GM18511 (cell line): Measurements from ENCODE around the gene RPS19BP1.
"Not testable (repeated sequence)": the region's sequence is repeated elsewhere in the genome, so short reads cannot be mapped to it uniquely, and the experiment has no call there.

ENCODE experiments used
- ATAC-seq: cut with Tn5 transposase; IDR thresholded peaks from one replicate; pipeline ENCODE4 v1.9.1; 2021; ENCODE audit warnings: mild to moderate bottlenecking, moderate library complexity; ENCODE audit not compliant: unreplicated experiment

The RPS19BP1 gene

GRCh38 chr22:39514373-39514973 is 18.1 kb downstream of the RPS19BP1 start:
- ATAC-seq = no peak

GRCh38 chr22:39513791-39514190 is 18.8 kb downstream of the RPS19BP1 start:
- ATAC-seq = no peak

DNA sequence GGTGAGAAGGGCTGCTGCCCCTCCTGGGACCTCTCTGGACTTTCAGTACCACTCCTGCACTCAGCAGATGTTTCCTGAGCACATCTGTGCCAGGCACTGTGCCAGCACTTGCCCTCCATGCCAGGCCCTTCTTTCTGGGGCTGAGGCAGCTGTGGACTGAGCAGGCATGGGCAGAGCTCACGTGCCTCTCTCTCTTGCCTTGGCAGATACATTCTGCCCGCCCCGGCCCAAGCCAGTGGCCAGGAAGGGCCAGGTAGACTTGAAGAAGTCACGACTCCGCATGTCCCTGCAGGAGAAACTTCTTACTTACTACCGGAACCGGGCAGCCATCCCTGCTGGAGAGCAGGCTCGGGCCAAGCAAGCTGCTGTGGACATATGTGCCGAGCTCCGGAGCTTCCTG is 20.5 kb downstream of the RPS19BP1 start:
- no peak for ATAC-seq

DNA sequence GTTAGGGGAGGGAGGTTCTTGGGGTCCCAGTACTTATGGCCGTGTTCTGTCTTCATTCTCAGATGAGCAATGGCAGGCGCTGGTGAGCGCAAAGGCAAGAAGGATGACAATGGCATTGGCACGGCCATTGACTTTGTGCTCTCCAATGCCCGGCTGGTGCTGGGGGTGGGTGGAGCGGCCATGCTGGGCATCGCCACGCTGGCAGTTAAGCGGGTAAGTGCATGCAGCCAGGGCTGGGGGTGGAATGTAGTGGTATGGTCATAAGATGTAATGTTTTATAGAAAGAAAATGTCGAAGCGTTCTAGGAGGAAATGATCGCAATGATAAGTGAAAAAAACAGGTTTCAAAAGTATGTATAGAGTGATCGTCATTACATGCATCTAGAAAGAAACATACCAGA is 21.3 kb downstream of the RPS19BP1 start:
- no peak for ATAC-seq

DNA sequence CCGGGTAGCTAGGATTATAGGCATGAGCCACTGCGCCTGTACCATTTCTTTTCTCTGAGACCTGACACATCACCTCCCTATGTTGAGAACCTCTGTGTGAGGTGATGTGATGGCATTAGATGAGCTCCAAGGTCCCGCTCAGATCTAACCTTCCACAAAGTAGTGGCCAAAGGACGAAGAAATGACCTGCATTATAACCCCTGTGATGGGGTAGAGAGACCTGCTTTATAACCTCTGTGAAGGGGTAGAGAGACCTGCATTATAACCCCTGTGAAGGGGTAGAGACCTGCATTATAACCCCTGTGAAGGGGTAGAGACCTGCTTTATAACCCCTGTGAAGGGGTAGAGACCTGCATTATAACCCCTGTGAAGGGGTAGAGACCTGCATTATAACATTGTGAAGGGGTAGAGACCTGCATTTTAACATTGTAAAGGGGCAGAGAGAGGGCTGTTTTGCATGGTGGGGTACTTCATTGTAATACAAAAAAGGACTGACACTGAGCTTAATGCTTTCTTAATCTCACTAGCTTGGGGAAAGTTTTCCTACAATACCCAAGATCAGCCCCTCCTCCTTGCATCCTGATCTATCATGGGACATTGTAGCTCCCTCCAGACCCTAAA is 21.9 kb downstream of the RPS19BP1 start:
- no peak for ATAC-seq

GRCh38 chr22:39508393-39508792 is 24.2 kb downstream of the RPS19BP1 start:
- ATAC-seq = no peak

DNA sequence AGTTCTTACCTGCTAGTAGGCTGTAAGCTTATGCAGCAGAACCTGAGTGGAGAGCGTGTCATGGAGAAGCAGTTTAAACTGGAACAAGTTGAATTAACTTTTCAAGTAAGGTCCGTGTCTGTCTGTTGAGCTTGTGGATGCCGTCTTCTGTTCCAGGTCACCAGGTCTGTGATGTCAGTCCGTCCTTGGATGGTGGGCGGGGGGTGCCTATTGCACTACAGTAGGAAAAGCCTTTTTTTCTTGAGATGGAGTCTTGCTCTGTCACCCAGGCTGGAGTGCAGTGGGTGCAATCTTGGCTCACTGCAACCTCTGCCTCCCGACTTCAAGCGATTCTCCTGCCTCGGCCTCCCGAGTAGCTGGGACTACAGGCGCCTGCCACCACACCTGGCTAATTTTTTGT is 25.5 kb downstream of the RPS19BP1 start:
- not testable (repeated sequence) for ATAC-seq

DNA sequence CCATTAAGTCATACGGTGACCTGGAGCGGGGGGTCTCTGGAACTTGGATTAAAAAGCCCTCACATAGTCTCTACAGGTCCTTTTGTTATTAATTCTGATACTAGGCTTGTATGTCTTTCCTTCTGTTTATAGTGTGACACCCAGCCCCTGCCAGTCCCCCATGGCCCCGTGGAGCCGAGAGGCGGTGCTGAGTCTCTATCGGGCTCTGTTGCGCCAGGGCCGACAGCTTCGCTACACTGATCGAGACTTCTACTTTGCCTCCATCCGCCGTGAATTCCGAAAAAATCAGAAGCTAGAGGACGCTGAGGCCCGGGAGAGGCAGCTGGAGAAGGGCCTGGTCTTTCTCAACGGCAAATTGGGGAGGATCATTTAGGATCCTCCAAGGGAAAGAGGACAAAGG is 28.5 kb downstream of the RPS19BP1 start:
- ATAC-seq = no peak

DNA sequence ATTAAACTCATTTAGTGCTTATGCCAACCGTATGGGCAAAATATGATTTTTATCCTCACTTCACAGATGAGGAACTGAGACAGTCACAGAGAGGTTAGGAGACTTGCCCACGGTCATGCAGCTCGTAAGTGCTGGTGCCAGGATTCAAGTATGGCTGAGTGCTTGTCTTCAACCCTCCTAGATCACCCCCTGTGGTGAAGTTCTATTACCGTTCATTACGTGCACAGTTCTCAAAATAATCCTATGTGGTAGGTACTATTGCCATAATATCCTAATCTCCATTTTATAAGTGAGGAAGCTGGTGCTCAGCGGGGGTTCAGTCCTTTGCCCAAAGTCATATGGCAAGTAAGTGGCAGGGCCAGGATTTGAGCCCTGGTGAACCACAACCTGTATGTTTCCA is 28.9 kb downstream of the RPS19BP1 start:
- no peak for ATAC-seq

DNA sequence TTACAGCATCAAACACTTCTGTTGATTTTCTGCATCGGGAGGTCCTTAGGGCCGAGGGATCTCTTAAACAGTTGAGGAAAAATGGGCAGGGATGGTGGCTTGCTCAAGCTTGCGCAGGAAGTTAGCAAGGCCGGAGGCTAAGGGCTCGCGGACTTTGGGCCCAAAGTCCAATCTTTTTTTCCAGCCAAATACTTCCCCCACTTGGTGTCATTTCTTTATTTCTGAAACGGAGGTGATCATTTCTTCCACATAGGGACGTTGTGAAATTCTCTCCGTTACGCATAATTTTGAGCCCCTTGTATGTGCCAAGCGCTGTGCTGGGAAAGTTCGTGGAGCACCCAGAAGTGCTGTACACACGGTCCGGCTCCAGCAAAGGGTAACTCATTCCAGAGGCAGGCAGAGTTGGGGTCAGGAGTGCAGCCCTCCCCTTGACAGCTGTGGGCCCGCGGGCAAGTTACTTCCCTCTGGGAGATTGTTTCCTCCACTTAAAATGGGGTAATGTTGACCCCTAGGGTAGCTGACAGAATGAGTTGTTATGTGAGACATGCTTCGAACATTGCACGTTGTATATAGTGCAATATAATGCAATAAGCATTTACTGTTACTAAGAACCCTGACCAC is 29.6 kb downstream of the RPS19BP1 start:
- ATAC-seq = no peak

GRCh38 chr22:39502109-39502788 is 30.3 kb downstream of the RPS19BP1 start, which contains the start of gene MIEF1:
Gene MIEF1 (plus strand): TSS chr22:39502290. CDS start chr22:39511295, 9,005 bp downstream.
- peak; percentile 96 for ATAC-seq

DNA sequence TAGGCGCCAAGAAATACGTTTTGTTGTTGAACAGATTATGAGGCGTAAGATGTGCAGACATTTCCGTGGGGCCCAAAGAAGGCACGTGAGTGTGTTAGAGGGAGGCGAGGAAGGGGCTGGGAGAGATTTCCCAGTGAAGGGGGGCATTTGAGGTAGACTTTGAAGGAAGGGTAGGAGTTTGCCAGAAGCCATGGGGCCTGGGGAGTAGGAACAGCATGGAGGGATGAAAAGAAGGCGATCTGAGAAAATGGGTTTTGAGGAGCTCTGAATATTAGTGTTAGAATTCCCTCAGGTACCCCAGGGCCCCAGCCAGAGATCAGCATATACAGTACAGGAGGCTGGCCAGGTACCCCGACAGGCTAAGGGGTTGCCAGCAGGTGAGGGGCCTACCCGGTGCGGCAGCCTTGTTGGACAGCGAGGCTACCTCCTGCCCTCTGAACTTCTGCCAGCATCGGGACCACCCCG is 30.9 kb downstream of the RPS19BP1 start:
- ATAC-seq = no peak

GRCh38 chr22:39500101-39500500 is 32.4 kb downstream of the RPS19BP1 start:
- ATAC-seq = no peak

DNA sequence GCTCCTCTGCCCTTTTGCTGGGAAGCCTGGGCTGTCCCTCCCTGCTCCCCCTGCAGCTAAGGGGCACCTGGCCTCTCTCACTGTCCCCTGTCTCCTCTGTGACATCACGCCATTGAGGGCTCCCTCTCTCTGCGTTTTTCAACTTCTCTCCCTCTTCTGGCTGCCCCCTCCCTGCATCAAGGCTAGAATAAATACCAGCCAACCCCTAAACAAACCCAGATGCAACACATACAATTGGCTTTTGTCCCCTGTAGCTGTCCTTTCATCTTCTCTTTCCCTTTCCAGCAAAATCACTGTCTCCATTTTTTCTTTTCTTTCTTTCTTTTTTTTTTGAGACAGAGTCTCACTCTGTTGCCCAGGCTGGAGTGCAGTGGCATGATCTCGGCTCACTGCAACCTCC is 33.7 kb downstream of the RPS19BP1 start:
- no peak for ATAC-seq

- ATAC-seq = no peak
These were observed 34.2 kb downstream of the RPS19BP1 start for GRCh38 chr22:39498368-39498767.

DNA sequence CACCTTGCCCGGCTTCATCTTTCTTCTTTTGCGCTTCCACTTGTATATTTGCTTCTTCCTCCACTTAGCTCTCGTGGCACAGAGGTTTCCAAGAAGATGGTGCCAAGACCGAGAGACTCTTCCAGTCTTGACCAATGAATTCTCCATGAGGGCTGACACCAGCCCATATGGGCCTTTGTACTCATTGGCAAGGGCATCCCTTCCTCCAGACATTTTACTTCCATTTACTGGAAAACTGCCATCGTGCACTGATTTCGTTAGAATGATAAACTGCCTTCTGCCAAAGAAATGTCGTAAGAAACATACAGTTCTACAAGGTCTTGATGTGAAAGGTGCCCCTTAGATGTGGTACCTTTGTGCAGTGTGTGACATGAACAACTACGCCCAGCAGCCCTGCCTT is 35.1 kb downstream of the RPS19BP1 start:
- ATAC-seq = no peak

GRCh38 chr22:39496131-39496838 is 36.3 kb downstream of the RPS19BP1 start:
- no peak for ATAC-seq

- ATAC-seq = no peak
These were observed 38.0 kb downstream of the RPS19BP1 start for GRCh38 chr22:39494471-39495120.

GRCh38 chr22:39493759-39494158 is 38.8 kb downstream of the RPS19BP1 start:
- ATAC-seq = no peak

DNA sequence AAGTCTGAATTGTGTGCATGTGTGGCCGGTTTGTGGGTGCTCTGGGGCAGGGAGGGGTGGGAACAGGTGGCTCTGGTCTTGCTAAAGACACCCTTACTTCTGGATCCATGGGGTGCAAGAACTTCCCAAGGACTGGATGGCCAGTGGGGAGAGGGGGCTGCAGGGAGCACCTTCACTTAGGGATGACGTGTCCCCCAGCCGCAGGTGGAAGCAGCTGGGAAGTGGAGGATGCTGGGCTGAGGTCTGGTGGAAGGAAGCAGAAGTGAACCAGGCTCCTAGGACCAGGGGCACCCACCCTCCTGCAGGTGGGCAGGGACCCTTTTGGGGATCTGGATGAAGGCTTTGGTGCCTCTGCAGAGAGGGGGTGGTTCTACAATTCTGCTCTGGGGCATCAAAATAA is 40.4 kb downstream of the RPS19BP1 start:
- no peak for ATAC-seq

- no peak for ATAC-seq
These were observed 40.9 kb downstream of the RPS19BP1 start for GRCh38 chr22:39491696-39492095.
